ENCODE data around the gene ANKRD44. TPM values are rescaled to one million over a fixed set of nuclear protein-coding genes. Genes with fewer than 3 reads are reported as not detected.
A peak's percentile ranks its signal among the peaks of the same experiment; 100 is the strongest.

The ANKRD44 gene
- total RNA-seq (2022), result 7.1 and 10.0 TPM in 2 replicates
- Bru-seq, nascent RNA, result percentile 54 among the genes with signal in this experiment
- BruChase-seq, experiment 1, labeled RNA remaining after a 6-hour chase, result percentile 38 among the genes with signal in this experiment
- percentile 42 among the genes with signal in this experiment for BruChase-seq, experiment 2, labeled RNA remaining after a 2-hour chase
- long read RNA-seq, full-length matches to known transcripts, result 3 of 4 reads
- long read RNA-seq, partial matches to known transcripts, result 1 of 4 reads
- long read RNA-seq, other reads (novel, unspliced or antisense), result 0 of 4 reads

GRCh38 chr2:197310271-197310985 lies at the start of gene ANKRD44:
Gene ANKRD44, minus strand, starts transcription at chr2:197310780. Its CDS starts 176 bp downstream, at chr2:197310604.
- Mint-ChIP-seq H3K27ac (ENCODE audit: unreplicated experiment) (peak within 1 kb of the TSS; percentile 61), H3K9me3 (ENCODE audit: low read depth, unreplicated experiment) (no peaks in the 10 kb centered on the region), H3K27me3 (ENCODE audit: unreplicated experiment) (no peaks in the 10 kb centered on the region), H3K4me1 (ENCODE audit: low read depth, unreplicated experiment) (peaks cover 15% of the 10 kb centered on the region), H3K36me3 (ENCODE audit: insufficient read depth, unreplicated experiment) (peaks cover 17% of the 10 kb centered on the region), H3K4me3 (ENCODE audit: low read depth, unreplicated experiment) (peak within 1 kb of the TSS; percentile 81)
- TF ChIP-seq CTCF (IDR thresholded peaks at IDR 0.05; ENCODE audit: unreplicated experiment), result peak; percentile 20
- CTCF ChIA-PET, result interaction anchor here (1.0 kb wide), 1 partner anchor 197 kb away, joined by 3 read pairs; no protein-coding TSS in a partner anchor
- intact Hi-C loops (cut with micrococcal nuclease; ENCODE audit: unreplicated experiment), result loop anchor here (2.0 to 5.0 kb wide), 3 partner anchors 66 to 120 kb away; no protein-coding TSS in a partner anchor
- BruUV-seq (replicated peaks), result no TSS peak
- peak; percentile 85 for DNase-seq

GRCh38 chr2:197359859-197360258 lies 49.3 kb upstream of the ANKRD44 start:
- intact Hi-C loops (cut with micrococcal nuclease; ENCODE audit: unreplicated experiment), result no loop called here

DNA sequence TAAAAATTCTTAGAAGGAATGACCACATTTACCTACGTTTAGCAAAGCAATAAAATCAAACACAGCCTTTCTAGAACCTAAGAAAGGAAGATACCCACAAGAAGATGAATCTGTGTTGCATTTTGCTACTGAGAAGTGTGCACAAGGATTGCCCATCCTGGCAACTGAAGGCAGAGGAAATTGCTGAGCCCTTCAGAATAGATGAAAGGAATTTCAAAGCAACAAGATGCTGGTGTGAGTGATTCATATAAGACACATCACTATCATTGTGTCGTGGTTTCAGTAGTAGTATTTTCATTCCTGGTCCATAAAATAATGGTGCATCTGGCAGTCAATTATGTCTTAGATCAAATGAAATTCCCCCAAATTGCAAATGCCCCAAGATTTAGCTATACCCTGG lies 48.4 kb upstream of the ANKRD44 start:
- CTCF ChIA-PET, result interaction anchor here (0.7 kb wide), 1 partner anchor 11 kb away, joined by 3 read pairs; no protein-coding TSS in a partner anchor

More at GRCh38 chr2:197359859-197360258, 49.3 kb upstream of the ANKRD44 start:
- DNase-seq, result no peak
- Mint-ChIP-seq H3K36me3 (ENCODE audit: insufficient read depth, unreplicated experiment) (no peaks in the 10 kb centered on the region), H3K4me1 (ENCODE audit: low read depth, unreplicated experiment) (peaks cover 9% of the 10 kb centered on the region), H3K27me3 (ENCODE audit: unreplicated experiment) (no peaks in the 10 kb centered on the region), H3K4me3 (ENCODE audit: low read depth, unreplicated experiment) (no peak overlapping the region), H3K27ac (ENCODE audit: unreplicated experiment) (no peak overlapping the region), H3K9me3 (ENCODE audit: low read depth, unreplicated experiment) (no peaks in the 10 kb centered on the region)
- CTCF ChIA-PET, result no interaction called here
- no peak for TF ChIP-seq CTCF (IDR thresholded peaks at IDR 0.05; ENCODE audit: unreplicated experiment)
- BruUV-seq (replicated peaks), result no TSS peak

DNA sequence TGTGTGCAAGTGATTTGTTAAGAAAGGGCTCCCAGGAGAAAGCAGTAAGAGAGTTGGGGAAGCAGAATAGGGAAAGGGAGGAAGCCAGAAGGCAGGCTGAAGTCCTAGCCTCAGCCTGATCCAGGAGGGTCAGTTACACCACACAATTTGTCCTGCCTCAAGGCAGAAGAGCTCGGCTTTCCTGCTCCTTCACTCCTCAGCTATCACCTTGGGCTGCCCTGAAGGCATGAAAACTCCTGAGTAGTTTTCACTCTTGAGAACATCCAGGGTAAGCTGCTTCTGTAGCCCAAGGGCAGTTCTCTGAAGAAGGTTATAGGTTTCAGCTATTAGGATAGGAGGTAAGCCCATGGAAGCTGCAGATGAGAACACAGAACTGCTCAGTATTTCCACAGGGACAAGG lies 47.4 kb upstream of the ANKRD44 start:
- Mint-ChIP-seq H3K9me3 (ENCODE audit: low read depth, unreplicated experiment) (no peaks in the 10 kb centered on the region), H3K36me3 (ENCODE audit: insufficient read depth, unreplicated experiment) (no peaks in the 10 kb centered on the region), H3K27ac (ENCODE audit: unreplicated experiment) (no peak overlapping the region), H3K4me1 (ENCODE audit: low read depth, unreplicated experiment) (no peaks in the 10 kb centered on the region), H3K4me3 (ENCODE audit: low read depth, unreplicated experiment) (no peak overlapping the region), H3K27me3 (ENCODE audit: unreplicated experiment) (no peaks in the 10 kb centered on the region)
- no peak for DNase-seq
- no TSS peak for BruUV-seq (replicated peaks)
- intact Hi-C loops (cut with micrococcal nuclease; ENCODE audit: unreplicated experiment), result no loop called here
- CTCF ChIA-PET, result interaction anchor here (0.7 kb wide), 1 partner anchor 12 kb away, joined by 3 read pairs; no protein-coding TSS in a partner anchor
- no peak for TF ChIP-seq CTCF (IDR thresholded peaks at IDR 0.05; ENCODE audit: unreplicated experiment)

More for the DNA sequence above, 48.4 kb upstream of the ANKRD44 start:
- no peak for DNase-seq
- Mint-ChIP-seq H3K36me3 (ENCODE audit: insufficient read depth, unreplicated experiment) (no peaks in the 10 kb centered on the region), H3K27me3 (ENCODE audit: unreplicated experiment) (no peaks in the 10 kb centered on the region), H3K4me1 (ENCODE audit: low read depth, unreplicated experiment) (peaks cover under 1% of the 10 kb centered on the region), H3K9me3 (ENCODE audit: low read depth, unreplicated experiment) (no peaks in the 10 kb centered on the region), H3K4me3 (ENCODE audit: low read depth, unreplicated experiment) (no peak overlapping the region), H3K27ac (ENCODE audit: unreplicated experiment) (no peak overlapping the region)
- TF ChIP-seq CTCF (IDR thresholded peaks at IDR 0.05; ENCODE audit: unreplicated experiment), result no peak
- intact Hi-C loops (cut with micrococcal nuclease; ENCODE audit: unreplicated experiment), result no loop called here
- BruUV-seq (replicated peaks), result no TSS peak

Measured in Calu3 (cell line).